DMS 273 (cell line): Measurements from ENCODE around the gene PKMYT1.

Source experiments
- DNase-seq: peaks from one replicate; lab custom pipeline; 2025; ENCODE audit not compliant: unreplicated experiment; lab: John Stamatoyannopoulos, UW

PKMYT1 gene

GRCh38 chr16:2980227-2981176 is at the start of gene PKMYT1:
TSS of gene PKMYT1 (minus strand) at chr16:2980446. CDS start at chr16:2979657, 789 bp downstream.
- peak; percentile 96 for DNase-seq

- no peak for DNase-seq
These were observed 49.4 kb upstream of the PKMYT1 start for GRCh38 chr16:3029491-3030221.

GRCh38 chr16:3028716-3029319 is 48.6 kb upstream of the PKMYT1 start:
- DNase-seq: peak; percentile 57

- DNase-seq: peak; percentile 96
These were observed 47.9 kb upstream of the PKMYT1 start for GRCh38 chr16:3027983-3028715.

- DNase-seq: no peak
These were observed 47.2 kb upstream of the PKMYT1 start for GRCh38 chr16:3027489-3027795.

- DNase-seq: no peak
These were observed 46.6 kb upstream of the PKMYT1 start for GRCh38 chr16:3026609-3027488.

GRCh38 chr16:3026003-3026378 is 45.7 kb upstream of the PKMYT1 start:
- no peak for DNase-seq

- DNase-seq: no peak
These were observed 45.1 kb upstream of the PKMYT1 start for GRCh38 chr16:3025032-3026002.

- DNase-seq: peak; percentile 99
These were observed 43.6 kb upstream of the PKMYT1 start, which contains the start of the genes HCFC1R1 and THOC6 for GRCh38 chr16:3023669-3024478. TSS of gene HCFC1R1 (minus strand) at chr16:3023942. CDS start at chr16:3023941, 1 bp downstream. TSS of gene THOC6 (plus strand) at chr16:3024035. CDS start at chr16:3024327, 292 bp downstream.

GRCh38 chr16:3023415-3023668 is 43.1 kb upstream of the PKMYT1 start:
- peak; percentile 78 for DNase-seq

- DNase-seq: no peak
These were observed 42.6 kb upstream of the PKMYT1 start for GRCh38 chr16:3022684-3023414.

- peak; percentile 90 for DNase-seq
These were observed 42.0 kb upstream of the PKMYT1 start for GRCh38 chr16:3022208-3022683.

GRCh38 chr16:3021449-3022207 is 41.4 kb upstream of the PKMYT1 start:
- DNase-seq: peak; percentile 93

- peak; percentile 78 for DNase-seq
These were observed 40.6 kb upstream of the PKMYT1 start for GRCh38 chr16:3020604-3021448.

- peak; percentile 94 for DNase-seq
These were observed 40.0 kb upstream of the PKMYT1 start, which contains the start of gene TNFRSF12A for GRCh38 chr16:3020247-3020603. TSS of gene TNFRSF12A (plus strand) at chr16:3020368. CDS start at chr16:3020398, 30 bp downstream.
